HG03095 (cell line): ENCODE measurements around the gene B4GALT2.

ENCODE experiments used
- ATAC-seq: cut with Tn5 transposase; IDR thresholded peaks from one replicate; pipeline ENCODE4 v1.9.1; 2021; ENCODE audit warnings: moderate library complexity; ENCODE audit not compliant: unreplicated experiment

B4GALT2 gene

DNA sequence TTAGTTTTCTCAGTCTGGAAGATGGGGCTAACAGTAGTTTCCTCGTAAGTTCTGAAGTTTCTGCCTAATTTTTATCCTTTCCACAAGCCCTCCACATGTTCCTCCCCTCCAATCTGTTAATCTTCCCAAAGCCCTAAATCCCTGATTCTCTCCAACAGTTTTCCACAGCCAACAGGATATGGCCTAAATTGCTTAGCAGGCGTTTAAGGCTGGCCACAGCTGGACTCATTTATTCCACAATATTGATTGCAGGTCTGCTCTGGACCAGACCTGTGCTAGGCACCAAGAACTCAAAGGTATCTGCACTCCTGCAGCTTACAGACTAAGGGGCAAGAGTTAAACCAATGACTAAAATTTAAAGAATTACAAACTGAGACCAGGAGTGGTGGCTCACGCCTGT is 48.3 kb downstream of the B4GALT2 start:
- ATAC-seq = no peak

DNA sequence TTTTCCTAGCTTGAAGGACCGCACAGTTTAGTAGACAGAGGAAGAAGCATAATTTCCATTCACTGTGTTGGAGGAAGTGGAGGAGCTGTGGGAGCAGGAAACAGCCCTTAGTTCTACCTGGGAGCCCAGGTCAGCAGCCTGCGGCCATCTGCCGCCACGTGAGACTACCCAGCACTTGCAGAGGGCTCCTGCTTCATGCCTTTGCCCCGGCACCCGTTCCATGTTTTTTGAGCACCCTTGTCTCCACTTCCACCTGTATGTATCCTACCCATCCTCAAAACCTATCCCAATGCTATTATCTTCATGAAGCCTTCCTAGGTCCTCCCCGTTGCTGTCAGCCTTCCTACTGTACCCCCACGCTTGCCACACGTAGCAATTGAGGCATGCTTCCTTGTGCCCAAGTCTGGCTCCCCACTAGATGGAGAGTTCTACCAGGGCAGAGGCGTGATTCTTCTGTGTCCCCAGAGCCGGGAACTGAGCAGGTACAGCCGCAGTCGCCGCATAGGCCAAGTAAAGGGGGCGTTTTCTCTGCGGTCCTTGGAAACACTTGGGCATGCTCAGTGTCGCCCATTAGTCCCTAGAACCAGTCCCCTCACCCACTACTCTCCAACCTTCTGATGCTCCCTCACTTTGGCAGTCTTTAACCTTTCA is 50.4 kb downstream of the B4GALT2 start:
- peak; percentile 9 for ATAC-seq

DNA sequence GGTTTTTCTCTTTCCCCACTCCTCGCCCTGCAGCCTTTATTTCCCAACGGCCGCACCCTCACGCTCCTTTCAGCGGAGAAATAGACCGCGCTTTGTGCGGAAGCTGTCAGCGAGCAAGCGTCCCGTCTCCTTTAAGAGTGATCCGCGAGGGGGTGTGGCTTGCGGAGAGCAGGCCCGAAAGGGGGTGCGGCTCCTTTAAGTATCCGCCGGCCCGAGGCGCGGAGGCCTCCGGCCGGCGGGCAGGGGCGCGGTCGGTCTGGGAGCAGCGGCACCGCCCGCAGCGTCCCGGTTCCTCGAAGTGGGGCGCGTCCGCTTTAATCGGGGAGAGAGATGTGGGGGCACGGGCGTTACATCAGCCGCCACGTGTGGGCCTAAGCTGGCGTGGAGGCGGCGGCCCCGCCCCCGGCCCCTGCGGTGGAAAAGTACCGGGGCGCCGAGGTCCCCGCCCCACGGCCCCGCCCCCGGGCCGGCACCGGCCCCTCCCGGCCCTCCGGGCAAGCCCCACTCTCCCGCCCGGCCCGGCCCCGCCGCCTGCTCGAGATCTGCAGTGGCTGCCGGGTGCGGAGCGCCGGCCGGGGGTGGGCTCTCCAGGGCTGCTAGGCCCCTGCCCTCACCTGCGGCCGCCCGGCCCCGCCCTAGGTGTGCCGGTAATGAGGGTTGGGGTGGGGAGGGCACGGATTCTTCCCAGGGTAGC is 51.0 kb downstream of the B4GALT2 start:
- ATAC-seq = peak; percentile 65

GRCh38 chr1:44030605-44031251 is 51.7 kb downstream of the B4GALT2 start:
- peak; percentile 20 for ATAC-seq

GRCh38 chr1:44031252-44032169 is 52.5 kb downstream of the B4GALT2 start, which contains the start of gene SLC6A9:
Gene SLC6A9, minus strand, starts transcription at chr1:44031462. Its CDS starts 7,185 bp downstream, at chr1:44024277.
- ATAC-seq = no peak

- ATAC-seq = no peak
Measured at GRCh38 chr1:44032170-44032790, 53.3 kb downstream of the B4GALT2 start.

DNA sequence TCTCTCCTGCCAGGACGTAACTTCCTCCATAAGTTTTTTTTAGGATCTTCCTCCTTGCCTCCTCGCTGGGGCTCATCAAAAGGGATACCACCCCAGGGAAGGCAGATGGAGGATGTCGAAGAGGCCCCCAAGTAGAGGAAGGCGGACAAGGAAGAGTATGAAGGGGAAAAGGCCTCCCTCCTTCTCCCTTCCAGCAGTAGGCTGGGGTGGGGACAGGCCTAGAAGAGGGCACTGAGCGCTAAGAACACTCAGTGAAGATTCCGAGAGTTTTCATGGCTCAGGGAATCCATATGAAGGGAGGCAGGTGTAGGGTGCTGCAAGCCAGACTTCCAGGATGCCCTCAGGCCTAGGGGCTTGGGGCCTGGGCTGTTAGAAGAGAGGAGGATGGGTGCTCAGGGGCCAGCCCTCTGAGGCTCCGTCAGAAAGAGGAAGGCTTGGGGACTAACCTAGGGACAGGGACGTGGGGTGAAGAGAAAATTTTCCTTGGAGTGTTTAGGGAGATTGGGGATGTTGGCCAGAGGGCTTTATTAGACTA is 54.1 kb downstream of the B4GALT2 start:
- no peak for ATAC-seq

- ATAC-seq = no peak
Measured at GRCh38 chr1:44033756-44034155, 54.7 kb downstream of the B4GALT2 start.

DNA sequence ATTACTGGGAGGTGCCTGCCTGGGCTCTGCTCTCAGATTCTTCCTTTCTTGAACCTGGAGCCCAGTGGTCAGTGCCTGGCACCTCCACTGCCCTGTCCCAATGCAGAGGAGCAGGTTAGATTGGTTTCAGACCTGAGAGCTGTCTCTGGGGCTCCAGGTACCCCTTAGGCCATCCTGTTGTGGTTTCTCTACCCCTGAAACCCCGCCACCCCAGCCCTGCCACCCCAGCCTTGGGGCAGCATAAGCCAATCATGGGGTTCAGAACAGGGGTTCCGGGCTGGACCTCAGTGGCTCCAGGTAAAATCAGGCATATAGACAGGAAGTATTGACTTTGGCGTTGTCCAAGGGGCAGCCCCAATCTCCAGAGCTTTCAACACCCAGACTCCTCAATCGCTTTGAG is 55.4 kb downstream of the B4GALT2 start:
- ATAC-seq = no peak

DNA sequence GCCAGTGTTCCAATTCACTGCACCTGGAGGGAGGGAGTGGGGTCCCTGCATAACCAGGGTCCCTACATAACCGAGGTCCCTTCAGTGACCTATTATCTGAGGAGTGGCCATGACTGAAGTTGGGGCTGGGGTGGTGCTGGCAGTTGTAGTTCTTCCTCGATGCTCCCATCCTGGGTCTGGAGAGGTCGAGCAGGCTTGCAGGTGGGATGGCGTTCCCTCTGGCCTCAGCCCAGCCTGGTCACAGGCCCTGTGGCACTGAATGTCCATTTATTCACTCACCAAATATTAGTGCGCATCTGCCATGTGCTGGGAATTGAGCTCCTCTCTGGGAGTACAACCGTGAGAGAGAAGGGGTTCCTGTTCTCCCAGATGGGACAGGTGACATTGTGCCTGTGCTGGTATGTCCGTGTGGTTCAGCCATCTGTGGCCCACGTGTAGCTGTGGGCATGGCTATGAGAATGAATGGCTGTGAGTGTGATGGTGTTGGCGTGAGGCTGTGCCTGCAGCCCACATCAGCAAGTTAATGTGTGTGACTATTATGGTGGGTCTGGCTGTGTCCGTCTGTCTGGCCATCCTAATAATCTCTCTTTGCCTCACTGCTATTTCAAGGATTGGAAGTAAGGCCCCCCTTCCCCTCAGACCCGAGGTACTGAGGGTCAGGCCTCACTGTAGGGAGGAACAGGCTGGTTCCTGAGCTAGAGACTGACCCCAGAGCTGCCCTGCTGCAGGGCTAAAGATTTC is 56.1 kb downstream of the B4GALT2 start:
- ATAC-seq = no peak

GRCh38 chr1:44035726-44036408 is 56.9 kb downstream of the B4GALT2 start:
- ATAC-seq = no peak

DNA sequence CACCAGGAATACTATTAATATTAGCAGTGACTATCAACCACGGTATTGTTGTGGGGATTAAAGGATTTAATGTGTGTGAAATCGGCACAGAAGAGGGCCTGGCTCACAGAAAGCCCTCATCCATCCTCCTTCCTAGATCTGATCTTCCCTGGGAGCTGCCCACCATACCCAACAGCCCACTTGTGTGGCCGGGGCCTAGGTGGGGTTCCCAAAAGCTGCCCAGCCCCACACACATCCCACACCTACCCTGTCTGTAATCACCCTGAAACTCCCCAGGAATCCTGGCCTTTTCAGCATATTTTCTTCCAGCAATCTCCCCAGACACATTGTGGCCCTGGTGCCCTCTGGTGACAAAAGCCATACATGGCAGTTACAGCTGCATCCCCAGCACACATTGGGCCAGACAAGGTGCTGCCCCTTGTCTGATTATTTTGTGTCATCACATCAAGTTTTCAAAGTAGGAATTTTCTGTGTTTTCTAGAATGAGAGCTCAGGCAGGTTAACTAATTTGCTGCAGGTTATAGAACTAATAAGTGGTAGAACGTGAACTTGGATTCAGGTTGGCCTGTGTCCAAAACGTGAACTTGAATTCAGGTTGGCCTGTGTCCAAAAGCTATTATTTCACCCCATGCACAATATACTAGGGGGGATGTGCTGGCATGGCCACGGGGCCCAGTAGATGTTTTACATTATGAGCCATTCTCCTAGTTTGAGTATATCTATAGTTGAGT is 57.6 kb downstream of the B4GALT2 start:
- ATAC-seq = no peak

DNA sequence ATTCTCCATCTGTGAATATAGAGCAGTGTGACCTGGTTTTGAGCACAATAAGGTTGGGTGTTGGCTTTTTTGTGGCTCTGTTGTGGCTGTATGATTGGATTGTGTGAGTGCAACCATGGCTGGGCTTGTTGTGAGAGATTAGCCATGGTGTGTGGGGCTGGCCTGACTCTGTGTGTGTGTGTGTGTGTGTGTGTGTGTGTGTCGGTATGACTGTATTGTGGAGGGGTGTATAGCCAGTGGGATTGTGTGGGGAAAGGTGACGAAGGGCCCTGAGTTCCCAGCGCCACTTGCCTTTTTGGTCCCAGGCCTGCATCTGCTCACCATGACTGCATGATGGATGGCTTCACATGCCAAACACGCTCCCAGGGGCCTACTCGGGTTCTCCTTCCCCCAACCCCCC is 58.1 kb downstream of the B4GALT2 start:
- ATAC-seq = no peak

DNA sequence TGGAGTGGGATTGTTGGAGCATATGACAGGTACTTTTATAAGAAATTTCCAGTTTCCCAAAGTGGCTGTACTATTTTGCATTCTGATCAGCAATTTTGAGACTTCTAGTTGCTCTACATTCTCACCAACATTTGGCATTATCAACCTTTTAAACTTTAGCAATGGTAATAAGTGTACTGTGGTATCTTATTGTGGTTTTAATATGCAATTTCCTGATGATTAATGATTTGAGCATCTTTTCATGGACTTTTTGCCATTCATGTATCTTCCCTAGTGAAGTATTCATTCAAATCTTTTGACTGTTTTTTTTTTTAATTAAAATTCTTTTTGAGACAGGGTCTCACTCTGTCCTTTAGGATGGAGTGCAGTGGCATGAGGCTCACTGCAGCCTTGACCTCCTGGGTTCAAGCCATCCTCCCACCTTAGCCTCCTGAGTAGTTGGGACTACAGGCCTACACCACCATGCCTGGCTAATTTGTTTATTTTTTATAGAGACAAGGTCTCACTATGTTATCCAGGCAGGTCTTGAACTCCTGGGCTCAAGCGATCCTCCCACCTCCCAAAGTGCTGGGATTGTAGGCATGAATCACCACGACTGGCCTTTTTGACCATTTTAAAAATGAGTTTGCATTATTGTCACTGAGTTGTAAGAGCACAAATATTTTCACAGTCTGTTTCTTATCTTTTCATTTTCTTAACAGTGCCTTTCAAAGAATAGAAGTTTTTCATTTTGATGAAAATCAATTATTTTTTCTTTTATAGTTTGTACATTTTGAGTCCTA is 60.1 kb downstream of the B4GALT2 start:
- no peak for ATAC-seq

- ATAC-seq = no peak
Measured at GRCh38 chr1:44040418-44040817, 61.4 kb downstream of the B4GALT2 start.
